ENCODE measurements around the gene GLA.
A peak's percentile ranks its signal among the peaks of the same experiment; 100 is the strongest.

The GLA gene

GRCh38 chrX:101395789-101396188, 11.9 kb downstream of the GLA start:
- DNase-seq, result no peak

- DNase-seq, result no peak
These were observed 13.4 kb downstream of the GLA start for GRCh38 chrX:101394372-101394771.

- no peak for DNase-seq
These were observed 14.0 kb downstream of the GLA start for GRCh38 chrX:101393530-101394305.

- no peak for DNase-seq
These were observed 15.9 kb downstream of the GLA start for GRCh38 chrX:101391831-101392230.

- DNase-seq, result peak; percentile 89
These were observed 16.8 kb downstream of the GLA start, which contains the start of gene RPL36A for GRCh38 chrX:101390664-101391525. RPL36A (plus strand) TSS chrX:101391011; CDS start chrX:101391044, 33 bp downstream.

GRCh38 chrX:101388604-101389003, 19.1 kb downstream of the GLA start:
- DNase-seq, result no peak

- no peak for DNase-seq
These were observed 21.2 kb downstream of the GLA start for GRCh38 chrX:101386542-101386885.

- DNase-seq, result peak; percentile 59
These were observed 21.8 kb downstream of the GLA start, which contains the start of gene BTK for GRCh38 chrX:101385795-101386541. BTK (minus strand) TSS chrX:101386191; CDS start chrX:101375284, 10,907 bp downstream.

- no peak for DNase-seq
These were observed 22.6 kb downstream of the GLA start for GRCh38 chrX:101385026-101385684.

GRCh38 chrX:101383679-101384205, 24.0 kb downstream of the GLA start:
- no peak for DNase-seq

GRCh38 chrX:101377547-101377946, 30.2 kb downstream of the GLA start:
- no peak for DNase-seq

GRCh38 chrX:101370888-101371504, 36.7 kb downstream of the GLA start:
- no peak for DNase-seq

GRCh38 chrX:101369687-101370086, 38.0 kb downstream of the GLA start:
- no peak for DNase-seq

- peak; percentile 54 for DNase-seq
These were observed 38.9 kb downstream of the GLA start for GRCh38 chrX:101368800-101369199.

GRCh38 chrX:101365301-101365795, 42.4 kb downstream of the GLA start:
- DNase-seq, result no peak

- DNase-seq, result no peak
These were observed 45.0 kb downstream of the GLA start for GRCh38 chrX:101362757-101363156.

GRCh38 chrX:101362116-101362515, 45.6 kb downstream of the GLA start:
- DNase-seq, result no peak

- DNase-seq, result no peak
These were observed 47.3 kb downstream of the GLA start for GRCh38 chrX:101360390-101360789.

- DNase-seq, result no peak
These were observed 47.8 kb downstream of the GLA start for GRCh38 chrX:101359966-101360365.

GRCh38 chrX:101357166-101357795, 50.4 kb downstream of the GLA start:
- no peak for DNase-seq

GRCh38 chrX:101349193-101349562, 58.5 kb downstream of the GLA start:
- no peak for DNase-seq

All from GDM1 (cell line).